ENCODE measurements around the gene TTLL3. TPM values are rescaled to one million over a fixed set of nuclear protein-coding genes. Genes with fewer than 3 reads are reported as not detected.
A peak's percentile ranks its signal among the peaks of the same experiment; 100 is the strongest.

The TTLL3 gene
- total RNA-seq = 41.8 and 43.5 TPM in 2 replicates
- polyA plus RNA-seq = 63.7 and 65.2 TPM in 2 replicates
- polyA plus RNA-seq (2011; cell fraction: cytosol; rRNA removed) = 13.5 and 20.3 TPM in 2 replicates
- polyA plus RNA-seq (2011; cell fraction: nucleus; rRNA removed) = 380 and 478 TPM in 2 replicates
- 26.4 and 27.3 TPM in 2 replicates for polyA plus RNA-seq (2012)
- 84.2 and 98.1 TPM in 2 replicates for polyA minus RNA-seq
- 8.4 TPM for polyA minus RNA-seq (2011; cell fraction: cytosol; rRNA and poly(A)+ RNA removed)
- polyA minus RNA-seq (2011; cell fraction: nucleus; rRNA and poly(A)+ RNA removed) = 74.4 and 87.9 TPM in 2 replicates
- percentile 44 among the genes with signal in this experiment for Bru-seq, nascent RNA
- BruChase-seq, experiment 1, labeled RNA remaining after a 6-hour chase = percentile 78 among the genes with signal in this experiment
- percentile 62 among the genes with signal in this experiment for BruChase-seq, experiment 2, labeled RNA remaining after a 2-hour chase
- long read RNA-seq, full-length matches to known transcripts = 3 of 25 reads
- long read RNA-seq, partial matches to known transcripts = 10 of 25 reads
- long read RNA-seq, other reads (novel, unspliced or antisense) = 12 of 25 reads

- Histone ChIP-seq H3K4me1 (ENCODE audit: control insufficient read depth, extremely low read depth, insufficient read depth, low read length) (peaks cover 12% of the 10 kb centered on the region), H2AFZ (ENCODE audit: low read depth, low read length) (peak within 1 kb of the TSS; percentile 81), H3K27ac (ENCODE audit: insufficient read depth, low read depth, low read length) (peak within 1 kb of the TSS; percentile 36), H3K9ac (replicated peaks; ENCODE audit: extremely low read depth, insufficient read depth, low read length) (peak within 1 kb of the TSS; percentile 69), H3K9me1 (replicated peaks; ENCODE audit: control insufficient read depth, extremely low read depth, insufficient read depth, low read length) (no peaks in the 10 kb centered on the region), H3K79me2 (ENCODE audit: control insufficient read depth, insufficient read depth, low read length) (no peaks in the 10 kb centered on the region), H3K36me3 (ENCODE audit: control insufficient read depth in 2 of 2, extremely low read depth in 1 of 2, insufficient read depth in 2 of 2, low read length in 2 of 2) (peaks cover 6 to 21% of the 10 kb centered on the region in 2 experiments), H3K27me3 (ENCODE audit: control insufficient read depth in 2 of 2, insufficient read depth in 2 of 2, low read length in 2 of 2) (no peaks in the 10 kb centered on the region), H4K20me1 (replicated peaks; ENCODE audit: control insufficient read depth, extremely low read depth, insufficient read depth, low read length) (no peaks in the 10 kb centered on the region), H3K4me2 (ENCODE audit: insufficient read depth, low read length) (peak within 1 kb of the TSS; percentile 89), H3K9me3 (replicated peaks; ENCODE audit: control insufficient read depth, insufficient read depth, low read length) (no peaks in the 10 kb centered on the region), H3K4me3 (replicated peaks in 1 of 3; ENCODE audit: insufficient read depth in 1 of 3, low read depth in 1 of 3, low read length in 3 of 3) (peak within 1 kb of the TSS; percentile 52 to 64 (median 55))
- intact Hi-C loops (cut with micrococcal nuclease) (loop anchor here (1.0 to 10.0 kb wide), 5 partner anchors 17 to 335 kb away; partner anchors contain the start of genes ARPC4, BRPF1 and VHL), dilution Hi-C loops (cut with MboI; ENCODE audit: extremely low pct_ligation_motif_present, low sequenced_read_pairs) (no loop called here)
- DNase-seq (ENCODE audit: low read depth, low spot score) (peak; percentile 53), FAIRE-seq (peak; percentile 55)
- TF ChIP-seq JUN (IDR thresholded peaks at IDR 0.05; ENCODE audit: borderline replicate concordance, insufficient read depth, insufficient read length, low read depth) = no peak
- TF ChIP-seq CTCF (IDR thresholded peaks at IDR 0.05; ENCODE audit: extremely low read depth in 1 of 2, insufficient read depth in 1 of 2, low read depth in 1 of 2, low read length in 2 of 2) = peak in 1 of 2 donors; percentile 5
- no peak for TF ChIP-seq MYC (IDR thresholded peaks at IDR 0.05; ENCODE audit: low read depth, low read length)
- no peak for TF ChIP-seq MAX (IDR thresholded peaks at IDR 0.05; ENCODE audit: insufficient read depth, insufficient read length)
- TF ChIP-seq POLR2AphosphoS5 (IDR thresholded peaks at IDR 0.05; ENCODE audit: insufficient read depth, low read depth, low read length) = peak; percentile 96
- TF ChIP-seq FOS (IDR thresholded peaks at IDR 0.05; ENCODE audit: borderline replicate concordance, insufficient read depth, low read length) = no peak
- peak; percentile 72 for TF ChIP-seq POLR2A (IDR thresholded peaks at IDR 0.05; ENCODE audit: low read depth, low read length)
- CTCF ChIA-PET = interaction anchor here (1.1 to 2.8 kb wide), 2 partner anchors 94 to 122 kb away, joined by 3 to 13 read pairs; partner anchors contain the start of gene CRELD1
- POLR2A ChIA-PET = no interaction called here
- BruUV-seq (replicated peaks) = no TSS peak
Observed at GRCh38 chr3:9809615-9810432, at the start of gene TTLL3. TSS of gene TTLL3 (plus strand) at chr3:9810262. CDS start at chr3:9810662, 400 bp downstream.

All from endothelial cell of umbilical vein (primary cell).